Testis (tissue), 3 donors: ENCODE data around the gene CHD9NB. TPM values are rescaled to one million over a fixed set of nuclear protein-coding genes. Genes with fewer than 3 reads are reported as not detected.

ENCODE experiments used
- DNase-seq: peaks from one replicate; pipeline ENCODE4 v3.0.0-alpha.2; 2019
- H3K27ac ChIP-seq, 2 donors: fragments of 200-600 bp; sonication (generic); one replicate each; pipeline ENCODE4 v1.5.1; 2019
- H3K27me3 ChIP-seq: fragments of 200-600 bp; sonication (generic); one replicate; pipeline ENCODE4 v1.5.1; 2019
- H3K36me3 ChIP-seq: fragments of 200-600 bp; sonication (generic); one replicate; pipeline ENCODE4 v1.5.1; 2017; ENCODE audit warnings: low read depth; ENCODE audit errors: missing control alignments
- H3K4me1 ChIP-seq: fragments of 200-600 bp; sonication (generic); one replicate; pipeline ENCODE4 v1.5.1; 2019
- H3K4me3 ChIP-seq, 2 donors: fragments of 200-600 bp; sonication (generic); one replicate each; pipeline ENCODE4 v1.5.1; 2017 to 2019
- H3K9me3 ChIP-seq: fragments of 200-600 bp; sonication (generic); one replicate; pipeline ENCODE4 v1.5.1; 2017
- POLR2A ChIP-seq: fragments of 450-650 bp; IDR thresholded peaks from one replicate; pipeline ENCODE4 v1.6.1; 2017; ENCODE audit warnings: antibody characterized with exemption, mild to moderate bottlenecking, moderate library complexity
- WGBS, 2 donors: methylation state at CpG; one replicate each; pipeline ENCODE4 v1.1.5; 2018; 5-methylcytosine and 5-hydroxymethylcytosine counted together
- intact Hi-C: fragments of 100-400 bp; cut with DNase I; formaldehyde crosslinking; loops from one replicate; pipeline ENCODE4 v1.15.1; 2023; ENCODE audit warnings: low total_unique reads
- polyA plus RNA-seq: library from polyadenylated mRNA; stranded (reverse); fragments of 350-450 nt; fragmentation: Illumina TruSeq; extraction: RNeasy Lipid Tissue Mini Kit (QIAGEN cat#74804); gene quantifications from one replicate; pipeline ENCODE4 v1.2.3, GENCODE V29; 2014; ENCODE audit warnings: low read depth, low replicate concordance; ENCODE audit not compliant: insufficient read depth
- total RNA-seq, 2 donors: library from RNA; depleted of rRNA; stranded (reverse); fragments of >200 nt; gene quantifications; one replicate each; pipeline ENCODE4 v1.2.3, GENCODE V29; 2016
- TF ChIP-seq, protein P1 (sequence below), 3 experiments: fragments of 450-650 bp in 2 of 3; fragments of 200-600 bp in 1 of 3; sonication (generic) in 1 of 3; IDR thresholded peaks; one replicate each; pipeline ENCODE4 v1.5.1; 2016 to 2019; ENCODE audit warnings: antibody characterized with exemption in 3 of 3, mild to moderate bottlenecking in 2 of 3, moderate library complexity in 1 of 3

CHD9NB gene
- total and polyA plus RNA-seq, 3 donors from 2014 or later = 0.79 to 3.0 TPM; not detected in 1

DNA sequence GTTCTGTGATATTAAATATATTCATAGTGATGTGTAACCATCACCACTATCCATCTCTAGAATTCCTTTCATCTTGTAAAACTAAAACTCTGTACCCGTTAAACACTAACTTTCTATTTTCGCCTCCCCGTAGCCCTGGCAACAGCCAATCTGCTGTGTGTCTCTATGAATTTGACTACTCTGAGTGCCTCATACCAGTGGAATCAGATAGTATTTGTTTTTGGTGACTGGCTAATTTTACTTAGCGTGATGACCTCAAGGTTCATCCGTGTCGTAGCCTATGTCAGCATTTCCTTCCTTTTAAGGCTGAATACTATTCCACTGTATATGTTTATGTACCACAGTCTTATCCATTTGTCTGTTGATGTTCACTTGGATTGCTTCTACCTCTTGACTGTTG lies 20.3 kb upstream of the CHD9NB start:
- no peak for DNase-seq
- TF ChIP-seq POLR2A = no peak
- TF ChIP-seq, protein P1, sequence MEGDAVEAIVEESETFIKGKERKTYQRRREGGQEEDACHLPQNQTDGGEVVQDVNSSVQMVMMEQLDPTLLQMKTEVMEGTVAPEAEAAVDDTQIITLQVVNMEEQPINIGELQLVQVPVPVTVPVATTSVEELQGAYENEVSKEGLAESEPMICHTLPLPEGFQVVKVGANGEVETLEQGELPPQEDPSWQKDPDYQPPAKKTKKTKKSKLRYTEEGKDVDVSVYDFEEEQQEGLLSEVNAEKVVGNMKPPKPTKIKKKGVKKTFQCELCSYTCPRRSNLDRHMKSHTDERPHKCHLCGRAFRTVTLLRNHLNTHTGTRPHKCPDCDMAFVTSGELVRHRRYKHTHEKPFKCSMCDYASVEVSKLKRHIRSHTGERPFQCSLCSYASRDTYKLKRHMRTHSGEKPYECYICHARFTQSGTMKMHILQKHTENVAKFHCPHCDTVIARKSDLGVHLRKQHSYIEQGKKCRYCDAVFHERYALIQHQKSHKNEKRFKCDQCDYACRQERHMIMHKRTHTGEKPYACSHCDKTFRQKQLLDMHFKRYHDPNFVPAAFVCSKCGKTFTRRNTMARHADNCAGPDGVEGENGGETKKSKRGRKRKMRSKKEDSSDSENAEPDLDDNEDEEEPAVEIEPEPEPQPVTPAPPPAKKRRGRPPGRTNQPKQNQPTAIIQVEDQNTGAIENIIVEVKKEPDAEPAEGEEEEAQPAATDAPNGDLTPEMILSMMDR (IDR thresholded peaks at IDR 0.05) = no peak
- Histone ChIP-seq H3K4me1 (no peaks in the 10 kb centered on the region), H3K4me3 (no peak overlapping the region), H3K9me3 (no peaks in the 10 kb centered on the region), H3K36me3 (no peaks in the 10 kb centered on the region), H3K27ac (peak overlapping the region in 1 of 2 donors; percentile 5), H3K27me3 (no peaks in the 10 kb centered on the region)
- intact Hi-C loops = no loop called here
- 94% methylated on average over 6 of the region's 6 CpGs for WGBS, 2 donors

DNA sequence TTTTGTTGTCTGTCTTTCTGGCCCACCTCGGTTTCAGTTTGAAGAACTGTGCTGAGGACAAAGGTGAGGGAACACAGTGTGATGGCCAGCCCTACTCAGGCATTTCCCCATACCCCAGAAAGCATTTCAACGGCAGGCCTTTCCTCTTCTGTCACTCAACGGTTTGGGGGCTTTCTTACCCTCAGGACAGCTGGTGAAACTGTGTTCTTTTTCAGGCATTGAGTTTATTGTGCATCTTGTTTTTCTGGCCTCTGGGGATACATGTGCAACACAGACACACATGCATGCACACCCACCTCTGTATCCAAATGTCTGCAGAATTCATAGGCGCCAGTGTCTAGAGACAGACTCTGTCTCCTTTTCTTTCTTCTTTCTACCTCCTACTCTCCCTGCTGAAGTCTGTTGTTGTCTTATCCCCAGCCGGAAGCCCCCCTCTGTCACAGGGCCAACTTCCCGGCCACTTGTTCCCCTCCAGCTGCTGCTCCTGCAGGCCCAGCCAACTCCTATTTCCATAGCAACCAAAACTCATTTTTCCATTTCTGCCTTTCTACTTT lies 19.1 kb upstream of the CHD9NB start:
- Histone ChIP-seq H3K4me1 (no peaks in the 10 kb centered on the region), H3K36me3 (no peaks in the 10 kb centered on the region), H3K9me3 (no peaks in the 10 kb centered on the region), H3K27ac (peak overlapping the region in 1 of 2 donors; percentile 36), H3K4me3 (no peak overlapping the region), H3K27me3 (no peaks in the 10 kb centered on the region)
- TF ChIP-seq POLR2A = no peak
- TF ChIP-seq, protein P1 (IDR thresholded peaks at IDR 0.05) = no peak
- WGBS, 2 donors = 34 to 44% methylated on average over 6 of the region's 6 CpGs
- peak; percentile 47 for DNase-seq
- intact Hi-C loops = no loop called here

DNA sequence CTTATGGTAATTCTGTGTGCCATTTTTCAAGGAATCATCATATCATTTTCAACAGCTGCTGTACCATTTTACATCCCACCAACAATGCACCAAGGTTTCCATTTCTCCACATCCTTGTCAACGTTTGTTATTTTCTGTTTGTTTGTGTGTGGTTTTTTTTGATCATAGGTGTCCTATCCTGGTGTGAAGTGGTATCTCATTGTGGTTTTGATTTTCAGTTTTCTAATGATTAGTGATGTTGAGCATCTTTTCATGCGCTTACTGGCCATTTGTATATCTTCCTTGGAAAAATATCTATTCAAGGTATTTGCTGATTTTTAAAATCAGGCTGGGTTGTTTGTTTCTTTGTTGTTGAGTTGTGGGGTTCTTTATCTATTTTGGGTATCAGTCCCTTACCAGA lies 17.1 kb upstream of the CHD9NB start:
- Histone ChIP-seq H3K36me3 (no peaks in the 10 kb centered on the region), H3K27me3 (no peaks in the 10 kb centered on the region), H3K27ac (no peak overlapping the region), H3K4me1 (peaks cover 10% of the 10 kb centered on the region), H3K4me3 (no peak overlapping the region), H3K9me3 (no peaks in the 10 kb centered on the region)
- TF ChIP-seq, protein P1 (IDR thresholded peaks at IDR 0.05) = no peak
- no peak for TF ChIP-seq POLR2A
- no peak for DNase-seq
- WGBS, 2 donors = 85 to 95% methylated on average over 2 of the region's 2 CpGs
- intact Hi-C loops = no loop called here

DNA sequence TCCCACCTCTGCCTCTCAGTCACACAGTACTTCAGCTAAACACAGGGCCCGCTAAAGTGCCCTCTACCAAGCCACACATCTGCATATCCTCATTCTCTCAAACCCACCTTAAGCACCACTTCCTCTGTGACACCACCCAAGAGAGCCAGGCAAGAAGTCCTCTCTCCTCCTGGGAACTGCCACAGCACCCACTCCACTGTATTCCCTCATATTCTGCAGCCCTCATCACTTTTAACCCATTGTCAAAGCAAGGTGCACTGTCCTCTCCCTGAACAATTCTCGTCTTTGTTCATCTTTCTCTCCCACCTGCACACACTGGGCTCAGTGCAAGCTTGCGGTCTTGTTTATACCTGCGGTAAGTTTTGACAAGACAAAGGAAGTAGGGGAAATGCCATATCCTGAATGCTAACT lies 15.7 kb upstream of the CHD9NB start:
- Histone ChIP-seq H3K36me3 (no peaks in the 10 kb centered on the region), H3K4me1 (peaks cover 10% of the 10 kb centered on the region), H3K4me3 (no peak overlapping the region), H3K27ac (no peak overlapping the region), H3K27me3 (no peaks in the 10 kb centered on the region), H3K9me3 (no peaks in the 10 kb centered on the region)
- whole genome bisulfite sequencing, 2 donors = 91 to 96% methylated on average over 4 of the region's 4 CpGs
- intact Hi-C loops = no loop called here
- TF ChIP-seq, protein P1 (IDR thresholded peaks at IDR 0.05) = no peak
- TF ChIP-seq POLR2A = no peak
- no peak for DNase-seq

DNA sequence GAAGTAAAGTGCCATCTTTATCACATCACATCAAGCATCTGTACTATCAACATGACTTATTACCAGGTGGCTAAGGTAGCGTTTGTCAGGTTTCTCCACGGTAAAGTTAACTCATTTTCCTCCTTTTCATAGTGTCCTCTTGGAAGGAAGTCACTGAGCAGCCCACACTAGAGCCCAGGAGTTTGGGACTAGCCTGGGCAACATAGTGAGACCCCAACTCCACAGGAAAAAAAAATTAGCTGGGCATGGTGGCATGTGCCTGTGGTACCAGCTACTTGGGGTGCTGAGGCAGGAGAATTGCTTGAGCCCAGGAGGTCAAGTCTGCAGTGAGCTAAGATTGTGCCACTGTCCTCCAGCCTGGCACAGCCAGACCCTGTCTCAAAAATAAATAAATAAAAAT lies 15.0 kb upstream of the CHD9NB start:
- H3K27ac ChIP-seq = no peak overlapping the region
- H3K4me1 ChIP-seq = peaks cover 10% of the 10 kb centered on the region
- no peak for TF ChIP-seq POLR2A
- TF ChIP-seq, protein P1 (IDR thresholded peaks at IDR 0.05) = no peak
- intact Hi-C loops = no loop called here
- no peaks in the 10 kb centered on the region for H3K27me3 ChIP-seq
- H3K4me3 ChIP-seq = no peak overlapping the region
- WGBS, 2 donors = 91 to 93% methylated on average over 2 of the region's 2 CpGs
- no peak for DNase-seq
- H3K9me3 ChIP-seq = no peaks in the 10 kb centered on the region
- no peaks in the 10 kb centered on the region for H3K36me3 ChIP-seq
